ENCODE results near the gene BRAF. TPM values are rescaled to one million over a fixed set of nuclear protein-coding genes. Genes with fewer than 3 reads are reported as not detected.
A peak's percentile ranks its signal among the peaks of the same experiment; 100 is the strongest.

Gene BRAF
- total RNA-seq, 3 donors from 2014 or later (not counting 1 experiment from before 2014, with no cell fraction given), result 54.3 to 67.7 (median 64.1) TPM

DNA sequence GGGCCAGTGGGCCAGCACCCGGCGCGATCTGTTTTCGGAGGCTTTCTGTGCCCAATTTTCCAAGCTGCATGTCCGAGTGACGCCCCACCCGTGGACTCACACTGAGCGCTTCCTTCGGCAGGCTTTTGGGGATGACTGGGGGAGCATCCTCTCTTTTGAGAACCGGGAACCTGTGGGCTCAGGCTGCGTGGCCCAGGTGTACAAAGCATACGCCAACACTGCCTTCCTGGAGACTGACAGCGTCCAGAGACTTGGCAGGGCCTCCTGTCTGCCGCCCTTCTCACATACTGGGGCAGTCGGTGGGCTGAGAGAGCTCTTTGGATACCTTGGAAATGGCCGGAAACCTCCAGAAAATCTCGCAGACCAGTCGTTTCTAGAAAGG lies 251.0 kb downstream of the BRAF start:
- DNase-seq (no peak), ATAC-seq (no peak)
- Histone ChIP-seq H3K36me3 (ENCODE audit: control insufficient read depth, insufficient read depth, low read length) (no peaks in the 10 kb centered on the region), H3K4me1 (ENCODE audit: control insufficient read depth, insufficient read depth, low read length) (peaks cover 31% of the 10 kb centered on the region), H3K27me3 (ENCODE audit: control insufficient read depth, insufficient read depth, low read length) (no peaks in the 10 kb centered on the region), H3K4me3 (ENCODE audit: low read length) (peak overlapping the region; percentile 63), H3K27ac (ENCODE audit: low read length) (peak overlapping the region; percentile 82), H3K9me3 (ENCODE audit: control insufficient read depth, insufficient read depth, low read length) (no peaks in the 10 kb centered on the region)
- Mint-ChIP-seq H3K27me3 (ENCODE audit: low read depth in 2 of 2) (no peaks in the 10 kb centered on the region), H3K9me3 (no peaks in the 10 kb centered on the region), H3K4me3 (peak overlapping the region; percentile 88), H3K27ac (peak overlapping the region; percentile 54 to 87), H3K4me1 (peaks cover 37 to 39% of the 10 kb centered on the region in 2 donors), H3K36me3 (no peaks in the 10 kb centered on the region)
- intact Hi-C loops (cut with micrococcal nuclease), result no loop called here
- 37% methylated on average over 18 of the region's 18 CpGs for WGBS (ENCODE audit: insufficient coverage)
- TF ChIP-seq, protein P1, sequence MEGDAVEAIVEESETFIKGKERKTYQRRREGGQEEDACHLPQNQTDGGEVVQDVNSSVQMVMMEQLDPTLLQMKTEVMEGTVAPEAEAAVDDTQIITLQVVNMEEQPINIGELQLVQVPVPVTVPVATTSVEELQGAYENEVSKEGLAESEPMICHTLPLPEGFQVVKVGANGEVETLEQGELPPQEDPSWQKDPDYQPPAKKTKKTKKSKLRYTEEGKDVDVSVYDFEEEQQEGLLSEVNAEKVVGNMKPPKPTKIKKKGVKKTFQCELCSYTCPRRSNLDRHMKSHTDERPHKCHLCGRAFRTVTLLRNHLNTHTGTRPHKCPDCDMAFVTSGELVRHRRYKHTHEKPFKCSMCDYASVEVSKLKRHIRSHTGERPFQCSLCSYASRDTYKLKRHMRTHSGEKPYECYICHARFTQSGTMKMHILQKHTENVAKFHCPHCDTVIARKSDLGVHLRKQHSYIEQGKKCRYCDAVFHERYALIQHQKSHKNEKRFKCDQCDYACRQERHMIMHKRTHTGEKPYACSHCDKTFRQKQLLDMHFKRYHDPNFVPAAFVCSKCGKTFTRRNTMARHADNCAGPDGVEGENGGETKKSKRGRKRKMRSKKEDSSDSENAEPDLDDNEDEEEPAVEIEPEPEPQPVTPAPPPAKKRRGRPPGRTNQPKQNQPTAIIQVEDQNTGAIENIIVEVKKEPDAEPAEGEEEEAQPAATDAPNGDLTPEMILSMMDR (IDR thresholded peaks at IDR 0.05), result no peak

DNA sequence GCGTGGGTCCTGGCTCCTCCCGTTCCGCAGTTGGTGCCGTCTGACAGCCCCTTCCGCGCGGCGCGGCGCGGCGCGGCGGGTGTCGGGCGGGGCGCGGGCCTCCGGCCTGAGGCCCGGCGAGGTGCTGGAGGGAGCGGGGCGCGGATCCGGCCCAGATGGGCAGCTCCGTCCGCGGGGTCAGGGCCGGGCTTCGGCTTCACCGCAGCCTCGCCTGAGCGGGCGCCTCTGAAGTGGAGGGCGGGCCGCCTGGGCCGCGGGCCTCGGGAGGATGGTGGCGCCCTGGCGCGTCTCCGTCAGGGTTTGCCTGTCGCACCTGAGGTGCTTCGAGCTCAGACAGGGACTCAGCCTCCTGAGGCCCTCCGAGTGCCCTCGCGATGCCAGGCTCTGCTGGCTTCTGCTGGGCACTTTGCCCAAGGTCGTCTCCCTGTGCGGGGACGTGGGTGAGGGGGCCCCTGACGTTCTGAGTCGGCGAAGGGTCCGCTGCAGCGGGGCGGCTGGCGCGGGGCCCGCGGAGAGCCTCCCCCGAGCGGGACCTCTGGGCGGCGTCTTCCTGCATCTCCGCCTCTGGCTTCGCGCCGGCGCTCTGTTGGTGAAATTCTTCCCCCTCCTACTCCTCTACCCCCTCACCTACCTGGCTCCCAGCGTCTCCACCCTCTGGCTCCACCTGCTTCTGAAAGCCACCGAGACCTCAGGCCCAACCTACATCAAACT lies 251.5 kb downstream of the BRAF start:
- H3K27ac Mint-ChIP-seq, result peak overlapping the region; percentile 54 to 87
- H3K36me3 Mint-ChIP-seq, result no peaks in the 10 kb centered on the region
- intact Hi-C loops (cut with micrococcal nuclease), result no loop called here
- Histone ChIP-seq H3K9me3 (ENCODE audit: control insufficient read depth, insufficient read depth, low read length) (no peaks in the 10 kb centered on the region), H3K27ac (ENCODE audit: low read length) (peak overlapping the region; percentile 82), H3K27me3 (ENCODE audit: control insufficient read depth, insufficient read depth, low read length) (no peaks in the 10 kb centered on the region), H3K36me3 (ENCODE audit: control insufficient read depth, insufficient read depth, low read length) (no peaks in the 10 kb centered on the region), H3K4me1 (ENCODE audit: control insufficient read depth, insufficient read depth, low read length) (peaks cover 31% of the 10 kb centered on the region), H3K4me3 (ENCODE audit: low read length) (peak overlapping the region; percentile 63)
- TF ChIP-seq, protein P1 (IDR thresholded peaks at IDR 0.05), result no peak
- H3K4me1 Mint-ChIP-seq, result peaks cover 33 to 37% of the 10 kb centered on the region in 2 donors
- WGBS (ENCODE audit: insufficient coverage), result under 1% methylated on average over 72 of the region's 72 CpGs
- no peaks in the 10 kb centered on the region for H3K9me3 Mint-ChIP-seq
- no peaks in the 10 kb centered on the region for H3K27me3 Mint-ChIP-seq (ENCODE audit: low read depth in 2 of 2)
- peak overlapping the region; percentile 88 for H3K4me3 Mint-ChIP-seq
- ATAC-seq, result peak; percentile 82 to 86 (median 84)
- peak; percentile 54 to 75 for DNase-seq

DNA sequence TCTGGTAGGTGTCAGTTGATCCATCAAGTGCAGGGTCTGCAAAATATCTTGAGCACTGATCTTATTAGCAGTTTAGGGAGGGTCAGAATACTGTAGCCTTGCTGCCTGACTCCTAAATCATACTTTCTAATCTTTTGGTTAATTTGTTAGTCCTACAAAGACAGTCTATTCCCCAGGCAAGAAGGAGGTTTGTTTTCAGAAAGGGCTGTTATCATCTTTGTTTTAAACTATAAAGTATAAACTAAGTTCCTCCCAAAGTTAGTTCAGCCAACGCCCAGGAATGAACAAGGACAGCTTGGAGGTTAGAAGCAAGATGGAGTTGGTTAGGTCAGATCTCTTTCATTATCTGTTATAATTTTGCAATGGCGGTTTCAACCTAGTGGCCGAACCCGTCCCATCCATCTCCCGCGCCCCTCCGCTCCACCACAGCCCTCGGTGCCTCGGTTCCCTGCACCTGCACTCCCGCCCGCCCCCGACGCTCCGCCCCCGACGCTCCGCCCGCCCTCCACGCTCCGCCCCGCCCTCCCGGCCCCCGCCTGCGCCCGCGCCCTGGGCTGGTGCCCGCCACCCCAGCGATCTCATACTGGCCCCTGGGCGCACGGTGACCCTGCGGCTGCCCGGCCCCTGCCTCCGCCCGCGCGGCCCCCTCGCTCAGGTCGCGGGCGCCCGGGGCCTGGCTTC lies 252.2 kb downstream of the BRAF start, which contains the start of gene ADCK2:
ADCK2 (plus strand) TSS at position 564 of the 681 bp plus-strand sequence. CDS start 386 bp downstream, outside the sequence.
- ATAC-seq (peak; percentile 78 to 86 (median 81)), DNase-seq (peak in 1 of 2 donors; percentile 77)
- Mint-ChIP-seq H3K4me3 (peak within 1 kb of the TSS; percentile 88), H3K27me3 (ENCODE audit: low read depth in 2 of 2) (no peaks in the 10 kb centered on the region), H3K36me3 (no peaks in the 10 kb centered on the region), H3K4me1 (peaks cover 26 to 30% of the 10 kb centered on the region in 2 donors), H3K9me3 (no peaks in the 10 kb centered on the region), H3K27ac (peak within 1 kb of the TSS; percentile 54 to 87)
- Histone ChIP-seq H3K4me3 (ENCODE audit: low read length) (peak within 1 kb of the TSS; percentile 63), H3K27ac (ENCODE audit: low read length) (peak within 1 kb of the TSS; percentile 82), H3K4me1 (ENCODE audit: control insufficient read depth, insufficient read depth, low read length) (peaks cover 31% of the 10 kb centered on the region), H3K36me3 (ENCODE audit: control insufficient read depth, insufficient read depth, low read length) (no peaks in the 10 kb centered on the region), H3K9me3 (ENCODE audit: control insufficient read depth, insufficient read depth, low read length) (no peaks in the 10 kb centered on the region), H3K27me3 (ENCODE audit: control insufficient read depth, insufficient read depth, low read length) (no peaks in the 10 kb centered on the region)
- intact Hi-C loops (cut with micrococcal nuclease), result no loop called here
- 0% methylated on average over 40 of the region's 41 CpGs for WGBS (ENCODE audit: insufficient coverage)
- TF ChIP-seq, protein P1 (IDR thresholded peaks at IDR 0.05), result no peak
